PC-3 (cell line): ENCODE measurements around the gene EBPL. TPM values are rescaled to one million over a fixed set of nuclear protein-coding genes. Genes with fewer than 3 reads are reported as not detected.

Experiments used
- ATAC-seq: fragments of 200-7000 bp; cut with Tn5 transposase; 2 replicates; pipeline ENCODE4 v1.9.1; 2020; ENCODE audit warnings: mild to moderate bottlenecking, moderate library complexity
- BruUV-seq: library from RNA; stranded (reverse); fragments of 400-500 nt; replicated peaks from 2 replicates; lab custom pipeline; 2021; lab: Mats Ljungman, UMichigan
- CTCF ChIA-PET: fragments of 300-600 bp; sonication (Branson Sonifier 250); formaldehyde crosslinking; loops from one replicate; lab custom pipeline; 2022; ENCODE audit warnings: antibody characterized with exemption; lab: Charles Lee
- POLR2A ChIA-PET: fragments of 300-600 bp; sonication (Branson Sonifier 250); formaldehyde crosslinking; loops from one replicate; lab custom pipeline; 2022; ENCODE audit warnings: antibody characterized with exemption; ENCODE audit not compliant: unreplicated experiment; lab: Charles Lee
- DNase-seq: peaks from one replicate; pipeline ENCODE4 v3.0.0-alpha.2; 2015
- H2AFZ ChIP-seq: fragments of 300-600 bp; sonication (generic); 2 replicates; pipeline ENCODE4 v1.6.0; 2016; ENCODE audit warnings: antibody characterized with exemption, low read length
- H3F3A ChIP-seq: fragments of 300-600 bp; sonication (generic); one replicate; pipeline ENCODE4 v1.6.0; 2017; ENCODE audit warnings: antibody characterized with exemption, low read length, control low read depth, mild to moderate bottlenecking; ENCODE audit not compliant: unreplicated experiment
- H3K27ac ChIP-seq: fragments of 300-600 bp; sonication (generic); 2 replicates; pipeline ENCODE4 v1.5.1; 2016; ENCODE audit warnings: mild to moderate bottlenecking, low read length
- H3K27me3 ChIP-seq: fragments of 300-600 bp; sonication (generic); 2 replicates; pipeline ENCODE4 v1.6.1; 2016; ENCODE audit warnings: low read length, mixed read lengths
- H3K36me3 ChIP-seq: fragments of 300-600 bp; sonication (generic); 2 replicates; pipeline ENCODE4 v1.6.1; 2016; ENCODE audit warnings: low read depth, mixed run types, low read length, mixed read lengths
- H3K4me1 ChIP-seq: fragments of 300-600 bp; sonication (generic); 2 replicates; pipeline ENCODE4 v1.5.1; 2016; ENCODE audit warnings: low read length; ENCODE audit not compliant: insufficient read depth
- H3K4me2 ChIP-seq: fragments of 300-600 bp; sonication (generic); 2 replicates; pipeline ENCODE4 v1.6.0; 2016; ENCODE audit warnings: low read length
- H3K4me3 ChIP-seq: fragments of 300-600 bp; sonication (generic); 2 replicates; pipeline ENCODE4 v1.5.1; 2016; ENCODE audit warnings: mild to moderate bottlenecking, low read length, mixed read lengths
- H3K79me2 ChIP-seq: fragments of 300-600 bp; sonication (generic); 2 replicates; pipeline ENCODE4 v1.6.1; 2017; ENCODE audit warnings: low read length, mixed read lengths
- H3K9ac ChIP-seq: fragments of 300-600 bp; sonication (generic); 2 replicates; pipeline ENCODE4 v1.6.0; 2016; ENCODE audit warnings: mild to moderate bottlenecking, low read length
- H3K9me2 ChIP-seq: fragments of 300-600 bp; sonication (generic); replicated peaks from 2 replicates; pipeline ENCODE4 v1.6.1; 2016; ENCODE audit warnings: mixed run types, low read length, mixed read lengths
- H3K9me3 ChIP-seq: fragments of 300-600 bp; sonication (generic); 2 replicates; pipeline ENCODE4 v1.6.1; 2016; ENCODE audit warnings: low read length, mixed read lengths
- H4K20me1 ChIP-seq: fragments of 300-600 bp; sonication (generic); 2 replicates; pipeline ENCODE4 v1.6.1; 2016; ENCODE audit warnings: low read length, mixed read lengths
- EZH2 ChIP-seq: fragments of 300-600 bp; sonication (generic); IDR thresholded peaks from one replicate; pipeline ENCODE4 v1.6.1; 2017; ENCODE audit warnings: antibody characterized with exemption, mild to moderate bottlenecking, low read length; ENCODE audit not compliant: unreplicated experiment
- EZH2phosphoT487 ChIP-seq: fragments of 300-600 bp; sonication (generic); IDR thresholded peaks from 2 replicates; pipeline ENCODE4 v1.6.1; 2018; ENCODE audit warnings: mild to moderate bottlenecking, antibody characterized with exemption, low read length, borderline replicate concordance
- intact Hi-C: fragments of 100-400 bp; cut with micrococcal nuclease; formaldehyde crosslinking; loops from 2 replicates; pipeline ENCODE4 v1.9.0; 2023
- total RNA-seq: library from RNA; depleted of rRNA; stranded (reverse); fragments of >200 nt; gene quantifications from 2 replicates; pipeline ENCODE4 v1.2.3, GENCODE V29; 2014
- TF ChIP-seq, protein P1 (sequence below): fragments of 300-600 bp; sonication (generic); conservative IDR thresholded peaks from 2 replicates; pipeline ENCODE4 v1.5.1; 2017; ENCODE audit warnings: antibody characterized with exemption, low read depth, mild to moderate bottlenecking, low read length

The EBPL gene
- total RNA-seq, 1 experiment from 2014 or later = 108 TPM

DNA sequence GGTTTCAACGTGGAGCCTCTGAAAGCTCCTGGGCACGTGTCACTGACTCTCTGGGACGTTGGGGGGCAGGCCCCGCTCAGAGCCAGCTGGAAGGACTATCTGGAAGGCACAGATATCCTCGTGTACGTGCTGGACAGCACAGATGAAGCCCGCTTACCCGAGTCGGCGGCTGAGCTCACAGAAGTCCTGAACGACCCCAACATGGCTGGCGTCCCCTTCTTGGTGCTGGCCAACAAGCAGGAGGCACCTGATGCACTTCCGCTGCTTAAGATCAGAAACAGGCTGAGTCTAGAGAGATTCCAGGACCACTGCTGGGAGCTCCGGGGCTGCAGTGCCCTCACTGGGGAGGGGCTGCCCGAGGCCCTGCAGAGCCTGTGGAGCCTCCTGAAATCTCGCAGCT, 60.7 kb downstream of the EBPL start:
- ATAC-seq (no peak), DNase-seq (no peak)
- Histone ChIP-seq H4K20me1 (no peaks in the 10 kb centered on the region), H2AFZ (no peak overlapping the region), H3K4me2 (no peak overlapping the region), H3K36me3 (no peaks in the 10 kb centered on the region), H3K79me2 (no peaks in the 10 kb centered on the region), H3K4me1 (no peaks in the 10 kb centered on the region), H3K27me3 (no peaks in the 10 kb centered on the region), H3K4me3 (no peak overlapping the region), H3K9ac (no peak overlapping the region), H3K9me2 (no peaks in the 10 kb centered on the region), H3K9me3 (no peaks in the 10 kb centered on the region), H3F3A (no peaks in the 10 kb centered on the region), H3K27ac (no peak overlapping the region)
- no peak for TF ChIP-seq EZH2phosphoT487
- TF ChIP-seq EZH2 = no peak
- TF ChIP-seq, protein P1, sequence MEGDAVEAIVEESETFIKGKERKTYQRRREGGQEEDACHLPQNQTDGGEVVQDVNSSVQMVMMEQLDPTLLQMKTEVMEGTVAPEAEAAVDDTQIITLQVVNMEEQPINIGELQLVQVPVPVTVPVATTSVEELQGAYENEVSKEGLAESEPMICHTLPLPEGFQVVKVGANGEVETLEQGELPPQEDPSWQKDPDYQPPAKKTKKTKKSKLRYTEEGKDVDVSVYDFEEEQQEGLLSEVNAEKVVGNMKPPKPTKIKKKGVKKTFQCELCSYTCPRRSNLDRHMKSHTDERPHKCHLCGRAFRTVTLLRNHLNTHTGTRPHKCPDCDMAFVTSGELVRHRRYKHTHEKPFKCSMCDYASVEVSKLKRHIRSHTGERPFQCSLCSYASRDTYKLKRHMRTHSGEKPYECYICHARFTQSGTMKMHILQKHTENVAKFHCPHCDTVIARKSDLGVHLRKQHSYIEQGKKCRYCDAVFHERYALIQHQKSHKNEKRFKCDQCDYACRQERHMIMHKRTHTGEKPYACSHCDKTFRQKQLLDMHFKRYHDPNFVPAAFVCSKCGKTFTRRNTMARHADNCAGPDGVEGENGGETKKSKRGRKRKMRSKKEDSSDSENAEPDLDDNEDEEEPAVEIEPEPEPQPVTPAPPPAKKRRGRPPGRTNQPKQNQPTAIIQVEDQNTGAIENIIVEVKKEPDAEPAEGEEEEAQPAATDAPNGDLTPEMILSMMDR = no peak
- POLR2A ChIA-PET = interaction anchor here (0.6 kb wide), 1 partner anchor 187 kb away, joined by 6 read pairs; no protein-coding TSS in a partner anchor
- intact Hi-C loops = no loop called here
- CTCF ChIA-PET = no interaction called here
- BruUV-seq = no TSS peak

DNA sequence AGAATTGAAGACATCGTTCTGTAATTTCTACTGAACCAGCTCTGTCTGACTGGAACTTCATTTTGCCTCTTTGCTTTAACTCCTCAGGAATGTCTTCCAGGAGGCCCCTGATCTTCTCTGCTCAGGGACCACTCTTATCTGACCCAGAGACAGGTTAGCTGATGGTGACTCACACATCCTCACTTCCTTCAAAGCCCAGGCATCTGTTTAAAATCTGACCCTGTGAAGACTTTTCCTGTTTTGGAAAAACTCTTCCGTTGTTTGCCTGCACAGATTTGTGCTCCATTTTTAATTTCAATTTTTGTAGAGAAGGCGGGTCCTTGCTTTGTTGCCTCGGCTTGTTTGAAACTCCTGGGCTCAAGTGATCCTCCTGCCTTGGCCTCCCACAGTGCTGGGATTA, 61.3 kb downstream of the EBPL start:
- H3K4me1 ChIP-seq = no peaks in the 10 kb centered on the region
- TF ChIP-seq, protein P1 = no peak
- TF ChIP-seq EZH2phosphoT487 (no peak), EZH2 (no peak)
- H3K27ac ChIP-seq = no peak overlapping the region
- DNase-seq (no peak), ATAC-seq (no peak)
- no TSS peak for BruUV-seq
- no peak overlapping the region for H2AFZ ChIP-seq
- H3F3A ChIP-seq = no peaks in the 10 kb centered on the region
- no peak overlapping the region for H3K9ac ChIP-seq
- no peaks in the 10 kb centered on the region for H4K20me1 ChIP-seq
- intact Hi-C loops = no loop called here
- ChIA-PET CTCF (no interaction called here), POLR2A (interaction anchor here (0.6 kb wide), 1 partner anchor 187 kb away, joined by 6 read pairs; no protein-coding TSS in a partner anchor)
- no peaks in the 10 kb centered on the region for H3K27me3 ChIP-seq
- no peak overlapping the region for H3K4me3 ChIP-seq
- H3K79me2 ChIP-seq = no peaks in the 10 kb centered on the region
- no peaks in the 10 kb centered on the region for H3K9me2 ChIP-seq
- no peak overlapping the region for H3K4me2 ChIP-seq
- H3K36me3 ChIP-seq = no peaks in the 10 kb centered on the region
- no peaks in the 10 kb centered on the region for H3K9me3 ChIP-seq

DNA sequence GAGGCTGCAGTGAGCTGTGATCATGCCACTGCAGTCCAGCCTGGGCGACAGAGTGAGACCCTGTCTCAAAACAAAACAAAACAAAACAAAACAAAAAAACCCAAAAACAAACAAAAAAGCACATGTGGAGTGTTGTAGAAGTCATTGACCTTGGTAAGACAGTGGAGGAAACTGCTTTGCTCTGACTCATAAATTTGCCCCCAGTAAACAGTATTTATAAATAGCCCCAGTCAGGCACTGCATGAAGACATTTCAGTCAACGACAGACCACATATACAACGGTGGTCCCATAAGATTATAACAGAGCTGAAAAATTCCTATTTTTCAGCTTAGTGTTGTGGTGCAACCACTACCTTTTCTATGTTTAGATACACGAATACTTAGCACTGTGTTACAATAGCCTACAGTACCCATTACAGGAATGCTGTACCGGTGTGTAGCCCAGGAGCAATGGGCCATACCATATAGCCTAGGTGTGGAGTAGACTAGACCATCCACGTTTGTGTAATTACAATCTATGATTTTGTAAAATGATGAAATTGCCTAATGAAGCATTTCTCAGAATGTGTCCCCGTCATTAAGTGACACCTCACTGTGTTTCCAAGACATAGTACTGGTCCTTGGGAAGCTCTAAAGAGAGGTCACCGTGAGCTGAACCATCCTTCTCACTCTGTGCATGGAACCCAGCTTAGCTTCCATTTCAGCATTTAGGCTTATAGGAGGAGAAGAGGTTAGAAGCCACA, 61.9 kb downstream of the EBPL start:
- no peaks in the 10 kb centered on the region for H3K9me3 ChIP-seq
- no peaks in the 10 kb centered on the region for H3K27me3 ChIP-seq
- TF ChIP-seq EZH2 = no peak
- TF ChIP-seq, protein P1 = no peak
- TF ChIP-seq EZH2phosphoT487 = no peak
- H2AFZ ChIP-seq = no peak overlapping the region
- intact Hi-C loops = no loop called here
- H3K4me1 ChIP-seq = no peaks in the 10 kb centered on the region
- no peaks in the 10 kb centered on the region for H3F3A ChIP-seq
- H3K9me2 ChIP-seq = no peaks in the 10 kb centered on the region
- ATAC-seq (no peak), DNase-seq (no peak)
- ChIA-PET CTCF (no interaction called here), POLR2A (no interaction called here)
- no peaks in the 10 kb centered on the region for H3K79me2 ChIP-seq
- BruUV-seq = no TSS peak
- no peaks in the 10 kb centered on the region for H4K20me1 ChIP-seq
- H3K4me3 ChIP-seq = no peak overlapping the region
- no peak overlapping the region for H3K4me2 ChIP-seq
- no peaks in the 10 kb centered on the region for H3K36me3 ChIP-seq
- H3K9ac ChIP-seq = no peak overlapping the region
- H3K27ac ChIP-seq = no peak overlapping the region
